Right renal cortex interstitium (tissue), 3 donors: ENCODE measurements around the gene BNIP5. TPM values are rescaled to one million over a fixed set of nuclear protein-coding genes. Genes with fewer than 3 reads are reported as not detected.
"Not testable (repeated sequence)": the region's sequence is repeated elsewhere in the genome, so short reads cannot be mapped to it uniquely, and the experiment has no call there.

ENCODE experiments used
- DNase-seq, 3 donors: peaks; one replicate each; pipeline ENCODE4 v3.0.0-alpha.2; 2013; ENCODE audit warnings: low read depth in 3 of 3, low spot score in 2 of 3
- polyA plus RNA-seq, 3 donors: library from polyadenylated mRNA; unstranded; fragments of 120-200 nt; gene quantifications; one replicate each; pipeline ENCODE4 v1.2.1, GENCODE V29; 2013; ENCODE audit not compliant: insufficient read length in 3 of 3

BNIP5 gene
- polyA plus RNA-seq, 3 donors: 0.19 to 0.35 (median 0.20) TPM

- no peak for DNase-seq
Observed at GRCh38 chr6:36367743-36368142, 31.1 kb upstream of the BNIP5 start.

DNA sequence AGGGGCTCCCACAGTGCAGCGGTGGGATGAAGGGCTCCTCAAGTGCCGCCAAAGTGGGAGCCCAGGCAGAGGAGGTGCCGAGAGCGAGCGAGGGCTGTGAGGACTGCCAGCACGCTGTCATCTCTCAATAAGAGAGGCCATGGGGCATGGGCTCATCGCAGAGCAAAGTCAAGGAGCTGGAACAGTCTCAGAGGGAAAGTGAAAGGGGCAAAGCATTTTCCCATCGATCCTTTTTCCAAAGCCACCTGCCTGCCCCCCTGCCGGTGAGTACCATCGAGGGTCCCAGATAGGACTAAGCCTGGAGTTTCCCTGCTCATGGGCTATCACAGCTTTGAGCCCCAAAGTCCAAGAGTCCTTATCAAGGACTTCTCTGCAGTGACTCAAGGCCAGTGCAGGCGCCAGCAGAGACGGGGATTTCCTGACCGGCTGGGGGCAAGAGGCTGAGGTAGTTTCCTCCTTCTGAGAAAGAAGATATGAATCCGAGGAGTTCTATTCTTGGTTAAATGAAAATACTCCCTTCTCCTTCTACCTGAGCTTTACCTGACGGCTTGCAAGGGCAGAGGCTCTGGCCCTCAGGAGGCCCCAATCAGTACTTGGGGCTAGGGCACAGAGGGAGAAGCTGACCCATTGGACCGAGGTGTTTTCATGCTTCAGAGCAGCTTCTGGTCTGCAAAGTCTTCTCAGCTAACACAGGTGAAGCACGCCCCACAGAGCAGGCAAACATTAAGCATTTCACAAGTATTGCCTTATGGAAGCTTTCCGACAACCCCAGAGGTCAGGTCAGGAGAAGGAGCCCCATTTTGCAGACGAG, 28.2 kb upstream of the BNIP5 start:
- no peak for DNase-seq

DNA sequence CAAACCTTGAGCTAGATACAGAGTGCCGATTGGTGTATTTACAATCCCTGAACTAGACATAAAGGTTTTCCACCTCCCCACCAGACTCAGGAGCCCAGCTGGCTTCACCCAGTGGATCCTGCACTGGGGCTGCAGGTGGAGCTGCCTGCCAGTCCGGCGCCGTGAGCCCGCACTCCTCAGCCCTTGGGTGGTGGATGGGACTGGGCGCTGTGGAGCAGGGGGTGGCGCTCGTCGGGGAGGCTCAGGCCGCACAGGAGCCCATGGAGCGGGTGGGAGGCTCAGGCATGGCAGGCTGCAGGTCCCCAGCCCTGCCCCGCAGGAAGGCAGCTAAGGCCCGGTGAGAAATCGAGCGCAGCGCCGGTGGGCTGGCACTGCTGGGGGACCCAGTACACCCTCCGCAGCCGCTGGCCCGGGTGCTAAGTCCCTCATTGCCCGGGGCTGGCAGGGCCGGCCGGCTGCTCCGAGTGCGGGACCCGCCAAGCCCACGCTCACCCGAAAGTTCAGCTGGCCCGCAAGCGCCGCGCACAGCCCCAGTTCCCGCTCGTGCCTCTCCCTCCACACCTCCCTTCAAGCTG, 27.5 kb upstream of the BNIP5 start:
- DNase-seq: not testable (repeated sequence)

DNA sequence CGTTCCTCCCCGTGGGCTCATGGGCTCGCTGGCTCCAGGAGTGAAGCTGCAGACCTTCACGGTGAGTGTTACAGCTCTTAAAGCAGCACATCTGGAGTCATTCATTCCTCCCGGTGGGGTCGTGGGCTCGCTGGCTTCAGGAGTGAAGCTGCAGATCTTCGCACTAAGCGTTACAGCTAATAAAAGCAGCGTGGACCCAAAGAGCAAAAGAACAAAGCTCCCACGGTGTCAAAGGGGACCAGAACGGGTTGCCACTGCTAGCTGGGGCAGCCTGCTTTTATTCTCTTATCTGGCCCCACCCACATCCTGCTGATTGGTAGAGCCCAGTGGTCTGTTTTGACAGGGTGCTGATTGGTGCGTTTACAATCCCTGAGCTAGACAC, 26.7 kb upstream of the BNIP5 start:
- DNase-seq: not testable (repeated sequence)

- no peak for DNase-seq
Observed at GRCh38 chr6:36362551-36363370, 26.1 kb upstream of the BNIP5 start.

DNA sequence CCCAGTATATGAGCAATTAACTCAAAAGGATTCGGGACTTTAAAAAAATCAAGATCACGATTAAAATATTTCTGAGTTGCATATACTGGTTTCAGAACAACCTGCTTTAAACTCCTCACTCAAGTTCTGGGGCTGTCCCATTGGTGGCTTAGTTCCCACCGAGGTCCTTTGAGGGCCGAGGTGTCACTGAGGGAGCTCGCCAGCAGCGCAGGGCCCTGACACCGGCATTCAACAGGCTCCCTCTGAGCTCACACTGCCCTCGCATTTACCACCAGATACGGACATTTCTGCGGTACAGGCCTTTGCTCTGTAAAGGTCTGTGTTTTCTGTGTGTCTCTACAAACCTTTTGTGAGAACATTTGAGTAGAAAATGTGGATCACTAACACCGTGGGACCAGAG, 24.4 kb upstream of the BNIP5 start:
- no peak for DNase-seq

DNA sequence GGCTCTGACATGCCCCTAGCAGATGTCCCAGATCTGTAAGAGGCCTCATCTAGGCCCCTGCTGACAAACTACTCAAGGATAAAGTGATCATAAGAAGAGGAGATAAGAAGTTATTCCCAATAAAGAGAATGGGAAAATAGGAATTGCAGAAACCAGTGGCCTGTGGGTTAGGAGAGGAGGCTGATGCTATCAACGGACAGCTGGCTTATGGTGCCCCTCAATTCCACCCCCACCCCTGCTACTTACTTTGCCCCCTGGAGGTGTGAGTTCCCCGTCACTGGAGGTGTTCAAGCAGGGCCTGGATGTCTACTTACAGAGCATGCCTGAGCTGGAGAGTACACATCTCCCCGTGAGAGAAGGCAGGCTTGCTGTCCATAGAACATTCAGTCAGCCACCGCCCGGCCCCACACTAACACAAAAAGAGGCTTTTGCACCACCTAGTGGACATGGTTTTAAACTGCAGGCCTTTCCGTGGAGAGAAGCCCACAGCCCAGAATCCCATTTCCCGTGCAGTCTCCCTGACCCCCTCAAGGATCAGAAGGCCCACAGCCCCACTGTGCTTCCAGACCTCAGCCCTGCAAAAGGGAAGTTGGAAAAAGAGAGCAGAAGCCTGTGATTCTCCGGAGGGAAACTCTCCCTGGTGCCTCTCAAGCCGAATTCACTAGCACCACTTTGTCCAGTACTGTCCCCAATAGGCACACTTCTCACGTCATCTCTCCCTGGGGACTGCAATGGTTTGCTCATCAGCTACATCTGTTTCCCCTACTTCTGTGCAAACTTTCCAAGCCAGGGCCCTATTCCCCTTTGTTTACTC, 23.8 kb upstream of the BNIP5 start:
- peak; percentile 50 to 66 (median 63) for DNase-seq

DNA sequence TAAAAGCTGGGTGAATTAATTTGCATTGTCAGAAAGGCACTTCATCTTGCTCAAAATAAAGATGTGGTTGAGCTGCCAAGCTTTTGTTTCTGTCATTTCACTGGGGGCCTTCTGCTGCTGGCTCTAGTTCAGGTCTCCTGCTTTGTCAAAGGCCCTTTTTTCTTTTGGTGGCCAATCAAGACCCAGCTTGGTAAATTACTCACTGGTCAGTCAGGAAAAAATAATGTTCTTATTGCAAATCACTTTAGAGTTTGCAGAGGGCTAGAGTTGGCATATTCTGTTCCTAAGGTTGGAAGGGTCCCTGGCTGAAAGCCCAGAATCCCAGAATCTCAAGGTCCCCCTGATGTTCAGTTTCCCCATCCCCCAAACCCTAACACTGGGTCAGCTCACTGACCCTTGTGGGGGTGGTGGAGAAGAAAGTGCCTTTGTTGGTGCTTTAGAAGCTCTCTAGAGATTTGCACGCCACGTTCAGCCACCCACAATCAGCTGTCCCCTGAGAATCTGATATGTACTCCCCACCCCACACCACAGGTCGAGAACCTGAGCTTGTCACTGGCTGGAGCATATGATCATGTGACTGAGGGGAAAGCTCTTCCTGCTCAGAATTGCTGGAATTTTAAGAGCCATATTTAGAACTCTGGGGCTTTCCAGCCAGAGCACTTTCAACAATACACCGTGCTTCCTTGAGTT, 21.7 kb upstream of the BNIP5 start:
- no peak for DNase-seq

DNA sequence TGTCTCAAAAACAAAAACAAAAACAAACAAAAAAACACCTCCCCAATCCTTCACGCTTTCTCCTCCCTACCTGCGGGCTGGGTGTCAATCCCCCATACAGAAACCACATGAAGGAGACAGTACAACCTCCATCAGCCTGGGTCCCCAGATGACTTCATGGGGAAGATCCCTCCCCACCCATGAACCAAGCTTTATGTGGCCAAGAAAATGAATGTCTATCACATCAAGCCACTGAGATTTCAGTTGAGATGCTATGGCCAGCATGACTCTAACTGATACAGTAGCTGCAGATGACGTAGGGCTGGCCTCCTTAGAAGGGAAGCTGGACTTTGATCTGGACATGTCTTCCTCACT, 21.2 kb upstream of the BNIP5 start:
- DNase-seq: no peak

GRCh38 chr6:36355819-36356218, 19.1 kb upstream of the BNIP5 start:
- no peak for DNase-seq

DNA sequence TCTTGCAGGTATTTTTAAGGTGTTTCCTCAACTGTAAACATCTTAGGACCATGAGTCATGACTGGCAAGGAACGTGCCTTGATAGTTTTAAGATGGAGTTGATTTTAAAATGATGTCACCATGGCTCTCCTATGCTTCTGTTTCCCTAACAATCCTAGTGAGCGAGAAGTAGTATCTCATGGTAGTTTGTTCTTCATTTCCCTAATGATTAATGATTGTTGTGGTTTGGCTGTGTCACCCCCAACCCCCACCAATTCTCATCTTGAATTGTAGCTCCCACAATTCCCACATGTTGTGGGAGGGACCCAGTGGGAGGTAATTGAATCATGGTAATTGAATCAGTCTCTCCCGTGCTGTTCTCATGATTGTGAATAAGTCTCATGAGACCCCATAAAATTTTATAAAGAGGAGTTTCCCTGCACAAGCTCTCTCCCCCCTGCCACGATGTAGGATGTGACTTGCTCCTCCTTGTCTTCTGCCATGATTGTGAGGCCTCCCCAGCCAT, 16.8 kb upstream of the BNIP5 start:
- DNase-seq: no peak

DNA sequence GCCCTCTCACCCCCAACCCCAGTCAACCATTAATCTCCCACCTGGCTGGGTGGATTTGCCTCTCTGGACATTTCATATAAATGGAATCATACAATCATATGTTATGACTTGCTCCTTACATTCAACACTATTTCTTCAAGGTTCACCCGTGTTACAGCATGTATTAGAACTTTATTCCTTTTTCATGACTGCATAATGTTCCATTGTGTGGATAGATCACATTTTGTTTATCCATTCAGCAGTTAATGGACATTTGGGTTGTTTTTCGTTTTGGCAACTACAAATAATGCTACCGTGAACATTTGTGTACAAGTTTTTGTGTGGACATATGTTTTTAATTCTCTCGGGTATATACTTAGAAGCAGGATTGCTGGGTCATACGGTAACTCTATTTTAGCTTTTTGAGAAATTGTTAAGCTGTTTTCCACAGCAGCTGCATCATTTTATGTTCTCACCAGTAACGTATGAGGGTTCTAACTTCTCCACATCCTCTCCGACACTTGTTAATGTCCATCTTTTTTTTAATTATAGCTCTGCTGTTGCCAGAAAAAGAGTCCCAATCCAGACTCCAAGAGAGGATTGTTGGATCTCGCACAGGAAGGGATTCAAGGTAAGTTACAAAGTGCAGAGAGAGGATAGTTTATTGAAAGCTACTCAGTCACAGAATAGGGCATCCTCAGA, 15.9 kb upstream of the BNIP5 start:
- no peak for DNase-seq

- DNase-seq: no peak
Observed at GRCh38 chr6:36350681-36351571, 14.2 kb upstream of the BNIP5 start.

- DNase-seq: no peak
Observed at GRCh38 chr6:36350082-36350481, 13.4 kb upstream of the BNIP5 start.

DNA sequence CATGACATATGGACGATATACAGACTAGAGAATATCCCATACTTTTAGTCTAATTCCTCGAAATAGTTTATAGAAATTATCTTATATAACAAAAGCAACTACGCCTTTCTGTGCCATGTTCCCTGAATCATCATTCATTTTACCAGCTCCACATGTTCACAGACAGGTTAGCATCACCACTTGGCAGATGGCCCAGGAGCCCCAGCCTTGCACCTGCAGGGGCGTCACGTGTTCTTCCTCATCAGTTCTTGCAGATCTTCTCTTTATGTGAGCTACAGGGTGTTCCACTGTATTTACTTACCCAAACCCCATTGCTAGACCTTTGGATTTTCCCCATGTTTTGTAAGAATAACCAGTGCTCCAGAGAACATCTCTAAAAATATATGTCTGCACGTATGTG, 12.6 kb upstream of the BNIP5 start:
- DNase-seq: no peak

DNA sequence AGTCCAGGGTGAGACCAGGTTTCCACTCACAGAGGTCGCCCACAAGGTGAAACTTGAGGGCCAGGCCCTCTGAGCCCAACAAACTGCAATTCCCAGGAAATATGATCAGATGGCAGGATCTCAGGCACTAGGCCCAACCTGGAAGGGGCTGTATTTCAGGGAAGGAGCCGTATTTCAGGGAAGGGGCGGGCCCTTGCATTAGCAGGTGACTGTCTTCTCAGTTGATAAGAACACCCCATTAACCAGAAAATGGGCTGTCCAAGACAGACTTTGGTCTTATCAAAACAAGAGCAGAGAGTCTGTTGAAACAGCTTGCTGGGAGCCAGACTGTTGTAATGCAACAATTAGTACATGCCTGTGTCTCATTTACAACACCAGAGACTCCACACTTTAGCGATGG, 10.9 kb upstream of the BNIP5 start:
- no peak for DNase-seq

GRCh38 chr6:36346486-36347273, 10.0 kb upstream of the BNIP5 start:
- DNase-seq: no peak
